ENCODE data around the gene MED13L. TPM values are rescaled to one million over a fixed set of nuclear protein-coding genes. Genes with fewer than 3 reads are reported as not detected.
A peak's percentile ranks its signal among the peaks of the same experiment; 100 is the strongest.

MED13L gene
- polyA plus RNA-seq, 3 donors: 69.2 to 91.0 (median 81.3) TPM

GRCh38 chr12:116026768-116027550, 250.5 kb downstream of the MED13L start:
- no peak for DNase-seq (ENCODE audit: extremely low read depth in 1 of 11, low read depth in 9 of 11, low spot score in 4 of 11)

- no peak for DNase-seq (ENCODE audit: extremely low read depth in 1 of 11, low read depth in 9 of 11, low spot score in 4 of 11)
Measured at GRCh38 chr12:116026346-116026745, 251.1 kb downstream of the MED13L start.

- no peak for DNase-seq (ENCODE audit: extremely low read depth in 1 of 11, low read depth in 9 of 11, low spot score in 4 of 11)
Measured at GRCh38 chr12:116024769-116025168, 252.7 kb downstream of the MED13L start.

GRCh38 chr12:116019415-116019814, 258.1 kb downstream of the MED13L start:
- DNase-seq (ENCODE audit: extremely low read depth in 1 of 11, low read depth in 9 of 11, low spot score in 4 of 11): no peak

GRCh38 chr12:116018282-116018681, 259.2 kb downstream of the MED13L start:
- DNase-seq (ENCODE audit: extremely low read depth in 1 of 11, low read depth in 9 of 11, low spot score in 4 of 11): no peak

GRCh38 chr12:116015525-116015924, 262.0 kb downstream of the MED13L start:
- DNase-seq (ENCODE audit: extremely low read depth in 1 of 11, low read depth in 9 of 11, low spot score in 4 of 11): peak in 5 of 11 donors; percentile 15 to 39 (median 29)

GRCh38 chr12:116012757-116013156, 264.7 kb downstream of the MED13L start:
- no peak for DNase-seq (ENCODE audit: extremely low read depth in 1 of 11, low read depth in 9 of 11, low spot score in 4 of 11)

GRCh38 chr12:116011217-116011616, 266.3 kb downstream of the MED13L start:
- DNase-seq (ENCODE audit: extremely low read depth in 1 of 11, low read depth in 9 of 11, low spot score in 4 of 11): no peak

GRCh38 chr12:116010467-116010866, 267.0 kb downstream of the MED13L start:
- no peak for DNase-seq (ENCODE audit: extremely low read depth in 1 of 11, low read depth in 9 of 11, low spot score in 4 of 11)

- DNase-seq (ENCODE audit: extremely low read depth in 1 of 11, low read depth in 9 of 11, low spot score in 4 of 11): no peak
Measured at GRCh38 chr12:116009805-116010204, 267.7 kb downstream of the MED13L start.

GRCh38 chr12:116006141-116006540, 271.4 kb downstream of the MED13L start:
- DNase-seq (ENCODE audit: extremely low read depth in 1 of 11, low read depth in 9 of 11, low spot score in 4 of 11): no peak

- no peak for DNase-seq (ENCODE audit: extremely low read depth in 1 of 11, low read depth in 9 of 11, low spot score in 4 of 11)
Measured at GRCh38 chr12:116002890-116003536, 274.5 kb downstream of the MED13L start.

- DNase-seq (ENCODE audit: extremely low read depth in 1 of 11, low read depth in 9 of 11, low spot score in 4 of 11): no peak
Measured at GRCh38 chr12:116000252-116000651, 277.2 kb downstream of the MED13L start.

- no peak for DNase-seq (ENCODE audit: extremely low read depth in 1 of 11, low read depth in 9 of 11, low spot score in 4 of 11)
Measured at GRCh38 chr12:115999582-115999981, 277.9 kb downstream of the MED13L start.

- peak in 1 of 11 donors; percentile 4 for DNase-seq (ENCODE audit: extremely low read depth in 1 of 11, low read depth in 9 of 11, low spot score in 4 of 11)
Measured at GRCh38 chr12:115998794-115999478, 278.6 kb downstream of the MED13L start.

GRCh38 chr12:115998119-115998633, 279.3 kb downstream of the MED13L start:
- DNase-seq (ENCODE audit: extremely low read depth in 1 of 11, low read depth in 9 of 11, low spot score in 4 of 11): peak in 7 of 11 donors; percentile 28 to 49 (median 34)

- no peak for DNase-seq (ENCODE audit: extremely low read depth in 1 of 11, low read depth in 9 of 11, low spot score in 4 of 11)
Measured at GRCh38 chr12:115993737-115994136, 283.8 kb downstream of the MED13L start.

GRCh38 chr12:115990241-115990640, 287.3 kb downstream of the MED13L start:
- DNase-seq (ENCODE audit: extremely low read depth in 1 of 11, low read depth in 9 of 11, low spot score in 4 of 11): no peak

- no peak for DNase-seq (ENCODE audit: extremely low read depth in 1 of 11, low read depth in 9 of 11, low spot score in 4 of 11)
Measured at GRCh38 chr12:115988625-115989563, 288.6 kb downstream of the MED13L start.
